ENCODE results near the gene GSTO1. TPM values are rescaled to one million over a fixed set of nuclear protein-coding genes. Genes with fewer than 3 reads are reported as not detected.

Gene GSTO1
- total and polyA plus RNA-seq, 2 of the 13 experiments (the other 11 are each of a cell fraction or from before 2014, with no cell fraction given) = 228 to 300 TPM

DNA sequence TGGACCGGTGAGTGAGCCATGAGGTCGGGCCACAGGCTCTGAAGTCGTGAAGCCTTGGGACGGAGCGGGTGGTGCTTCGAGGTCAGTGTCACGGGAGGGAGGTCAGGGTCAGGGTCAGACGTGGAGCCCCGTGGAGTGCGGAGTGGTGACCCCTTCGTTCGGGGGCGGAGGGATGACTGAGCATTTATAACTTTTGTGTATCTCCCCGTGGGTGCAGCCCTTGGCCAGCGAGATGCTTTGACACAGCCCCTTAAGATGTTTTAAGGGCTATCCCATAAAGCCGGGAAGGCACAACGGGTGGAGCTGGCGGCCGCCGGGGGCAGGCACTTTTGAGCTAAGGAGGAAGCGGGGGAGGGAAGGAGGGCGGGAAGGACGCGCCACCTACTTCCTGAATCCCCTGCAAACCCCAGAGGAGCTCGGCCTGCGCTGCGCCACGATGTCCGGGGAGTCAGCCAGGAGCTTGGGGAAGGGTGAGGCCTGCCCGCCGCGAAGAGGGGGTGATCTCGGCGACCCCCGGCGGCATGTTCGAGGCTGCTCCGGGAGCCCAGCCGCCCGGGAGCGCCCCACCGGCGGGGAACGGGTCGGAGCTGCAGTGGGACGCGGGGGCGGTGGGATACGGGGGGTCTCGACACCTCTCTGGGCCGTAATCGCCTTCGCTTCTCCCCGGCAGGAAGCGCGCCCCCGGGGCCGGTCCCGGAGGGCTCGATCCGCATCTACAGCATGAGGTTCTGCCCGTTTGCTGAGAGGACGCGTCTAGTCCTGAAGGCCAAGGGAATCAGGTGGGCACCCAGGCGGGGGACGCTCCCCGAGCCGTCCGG lies at the start of gene GSTO1 (continued):
- TF ChIP-seq, protein P1, sequence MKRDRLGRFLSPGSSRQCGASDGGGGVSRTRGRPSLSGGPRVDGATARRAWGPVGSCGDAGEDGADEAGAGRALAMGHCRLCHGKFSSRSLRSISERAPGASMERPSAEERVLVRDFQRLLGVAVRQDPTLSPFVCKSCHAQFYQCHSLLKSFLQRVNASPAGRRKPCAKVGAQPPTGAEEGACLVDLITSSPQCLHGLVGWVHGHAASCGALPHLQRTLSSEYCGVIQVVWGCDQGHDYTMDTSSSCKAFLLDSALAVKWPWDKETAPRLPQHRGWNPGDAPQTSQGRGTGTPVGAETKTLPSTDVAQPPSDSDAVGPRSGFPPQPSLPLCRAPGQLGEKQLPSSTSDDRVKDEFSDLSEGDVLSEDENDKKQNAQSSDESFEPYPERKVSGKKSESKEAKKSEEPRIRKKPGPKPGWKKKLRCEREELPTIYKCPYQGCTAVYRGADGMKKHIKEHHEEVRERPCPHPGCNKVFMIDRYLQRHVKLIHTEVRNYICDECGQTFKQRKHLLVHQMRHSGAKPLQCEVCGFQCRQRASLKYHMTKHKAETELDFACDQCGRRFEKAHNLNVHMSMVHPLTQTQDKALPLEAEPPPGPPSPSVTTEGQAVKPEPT (CRISPR knock-in tag; IDR thresholded peaks at IDR 0.05; ENCODE audit: low read depth) = peak; percentile 82; the same call in 1 of the 2 replicates
- TF ChIP-seq ZNF292 (CRISPR knock-in tag; IDR thresholded peaks at IDR 0.05; ENCODE audit: borderline replicate concordance, low read depth) (no peak), ZSCAN31 (CRISPR knock-in tag; IDR thresholded peaks at IDR 0.05; ENCODE audit: low read depth) (peak; percentile 31; the same call in 1 of the 2 replicates), TMF1 (CRISPR knock-in tag; IDR thresholded peaks at IDR 0.05; ENCODE audit: low read depth) (peak; percentile 79), ZSCAN25 (CRISPR knock-in tag; IDR thresholded peaks at IDR 0.05) (0 out of 2 replicates have a peak, but pooled peaks have one; percentile 12), MXD4 (CRISPR knock-in tag; IDR thresholded peaks at IDR 0.05) (0 out of 2 replicates have a peak, but pooled peaks have one; percentile 53), ZNF746 (CRISPR knock-in tag; IDR thresholded peaks at IDR 0.05) (peak; percentile 93), CENPT (CRISPR knock-in tag; IDR thresholded peaks at IDR 0.05; ENCODE audit: low read depth) (no peak), ZFP36 (IDR thresholded peaks at IDR 0.05; ENCODE audit: borderline replicate concordance, low read depth, low read length, partially characterized antibody) (no peak), MXI1 (IDR thresholded peaks at IDR 0.05; ENCODE audit: borderline replicate concordance, low read depth, low read length) (no peak), FOXA3 (CRISPR knock-in tag; IDR thresholded peaks at IDR 0.05) (peak; percentile 18; the same call in 1 of the 2 replicates), KDM5B (CRISPR knock-in tag; IDR thresholded peaks at IDR 0.05; ENCODE audit: borderline replicate concordance) (peak; percentile 86)
- TF ChIP-seq, protein P2, sequence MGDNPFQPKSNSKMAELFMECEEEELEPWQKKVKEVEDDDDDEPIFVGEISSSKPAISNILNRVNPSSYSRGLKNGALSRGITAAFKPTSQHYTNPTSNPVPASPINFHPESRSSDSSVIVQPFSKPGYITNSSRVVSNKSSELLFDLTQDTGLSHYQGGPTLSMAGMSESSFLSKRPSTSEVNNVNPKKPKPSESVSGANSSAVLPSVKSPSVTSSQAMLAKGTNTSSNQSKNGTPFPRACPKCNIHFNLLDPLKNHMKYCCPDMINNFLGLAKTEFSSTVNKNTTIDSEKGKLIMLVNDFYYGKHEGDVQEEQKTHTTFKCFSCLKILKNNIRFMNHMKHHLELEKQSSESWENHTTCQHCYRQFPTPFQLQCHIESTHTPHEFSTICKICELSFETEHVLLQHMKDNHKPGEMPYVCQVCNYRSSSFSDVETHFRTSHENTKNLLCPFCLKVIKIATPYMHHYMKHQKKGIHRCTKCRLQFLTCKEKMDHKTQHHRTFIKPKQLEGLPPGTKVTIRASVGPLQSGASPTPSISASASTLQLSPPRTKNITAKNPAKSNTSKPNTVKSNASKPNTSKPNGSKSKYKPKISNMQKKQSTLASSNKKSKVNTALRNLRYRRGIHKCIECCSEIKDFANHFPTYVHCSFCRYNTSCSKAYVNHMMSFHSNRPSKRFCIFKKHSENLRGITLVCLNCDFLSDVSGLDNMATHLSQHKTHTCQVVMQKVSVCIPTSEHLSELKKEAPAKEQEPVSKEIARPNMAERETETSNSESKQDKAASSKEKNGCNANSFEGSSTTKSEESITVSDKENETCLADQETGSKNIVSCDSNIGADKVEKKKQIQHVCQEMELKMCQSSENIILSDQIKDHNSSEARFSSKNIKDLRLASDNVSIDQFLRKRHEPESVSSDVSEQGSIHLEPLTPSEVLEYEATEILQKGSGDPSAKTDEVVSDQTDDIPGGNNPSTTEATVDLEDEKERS (CRISPR knock-in tag; IDR thresholded peaks at IDR 0.05) = 0 out of 2 replicates have a peak, but pooled peaks have one; percentile 17
- TF ChIP-seq, protein P3, sequence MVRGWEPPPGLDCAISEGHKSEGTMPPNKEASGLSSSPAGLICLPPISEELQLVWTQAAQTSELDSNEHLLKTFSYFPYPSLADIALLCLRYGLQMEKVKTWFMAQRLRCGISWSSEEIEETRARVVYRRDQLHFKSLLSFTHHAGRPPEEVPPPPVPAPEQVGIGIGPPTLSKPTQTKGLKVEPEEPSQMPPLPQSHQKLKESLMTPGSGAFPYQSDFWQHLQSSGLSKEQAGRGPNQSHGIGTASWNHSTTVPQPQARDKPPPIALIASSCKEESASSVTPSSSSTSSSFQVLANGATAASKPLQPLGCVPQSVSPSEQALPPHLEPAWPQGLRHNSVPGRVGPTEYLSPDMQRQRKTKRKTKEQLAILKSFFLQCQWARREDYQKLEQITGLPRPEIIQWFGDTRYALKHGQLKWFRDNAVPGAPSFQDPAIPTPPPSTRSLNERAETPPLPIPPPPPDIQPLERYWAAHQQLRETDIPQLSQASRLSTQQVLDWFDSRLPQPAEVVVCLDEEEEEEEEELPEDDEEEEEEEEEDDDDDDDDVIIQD (CRISPR knock-in tag; IDR thresholded peaks at IDR 0.05; ENCODE audit: low read depth) = 0 out of 2 replicates have a peak, but pooled peaks have one; percentile 8
- TF ChIP-seq, protein P4, sequence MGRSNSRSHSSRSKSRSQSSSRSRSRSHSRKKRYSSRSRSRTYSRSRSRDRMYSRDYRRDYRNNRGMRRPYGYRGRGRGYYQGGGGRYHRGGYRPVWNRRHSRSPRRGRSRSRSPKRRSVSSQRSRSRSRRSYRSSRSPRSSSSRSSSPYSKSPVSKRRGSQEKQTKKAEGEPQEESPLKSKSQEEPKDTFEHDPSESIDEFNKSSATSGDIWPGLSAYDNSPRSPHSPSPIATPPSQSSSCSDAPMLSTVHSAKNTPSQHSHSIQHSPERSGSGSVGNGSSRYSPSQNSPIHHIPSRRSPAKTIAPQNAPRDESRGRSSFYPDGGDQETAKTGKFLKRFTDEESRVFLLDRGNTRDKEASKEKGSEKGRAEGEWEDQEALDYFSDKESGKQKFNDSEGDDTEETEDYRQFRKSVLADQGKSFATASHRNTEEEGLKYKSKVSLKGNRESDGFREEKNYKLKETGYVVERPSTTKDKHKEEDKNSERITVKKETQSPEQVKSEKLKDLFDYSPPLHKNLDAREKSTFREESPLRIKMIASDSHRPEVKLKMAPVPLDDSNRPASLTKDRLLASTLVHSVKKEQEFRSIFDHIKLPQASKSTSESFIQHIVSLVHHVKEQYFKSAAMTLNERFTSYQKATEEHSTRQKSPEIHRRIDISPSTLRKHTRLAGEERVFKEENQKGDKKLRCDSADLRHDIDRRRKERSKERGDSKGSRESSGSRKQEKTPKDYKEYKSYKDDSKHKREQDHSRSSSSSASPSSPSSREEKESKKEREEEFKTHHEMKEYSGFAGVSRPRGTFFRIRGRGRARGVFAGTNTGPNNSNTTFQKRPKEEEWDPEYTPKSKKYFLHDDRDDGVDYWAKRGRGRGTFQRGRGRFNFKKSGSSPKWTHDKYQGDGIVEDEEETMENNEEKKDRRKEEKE (IDR thresholded peaks at IDR 0.05) = no peak
- TF ChIP-seq, protein P5, sequence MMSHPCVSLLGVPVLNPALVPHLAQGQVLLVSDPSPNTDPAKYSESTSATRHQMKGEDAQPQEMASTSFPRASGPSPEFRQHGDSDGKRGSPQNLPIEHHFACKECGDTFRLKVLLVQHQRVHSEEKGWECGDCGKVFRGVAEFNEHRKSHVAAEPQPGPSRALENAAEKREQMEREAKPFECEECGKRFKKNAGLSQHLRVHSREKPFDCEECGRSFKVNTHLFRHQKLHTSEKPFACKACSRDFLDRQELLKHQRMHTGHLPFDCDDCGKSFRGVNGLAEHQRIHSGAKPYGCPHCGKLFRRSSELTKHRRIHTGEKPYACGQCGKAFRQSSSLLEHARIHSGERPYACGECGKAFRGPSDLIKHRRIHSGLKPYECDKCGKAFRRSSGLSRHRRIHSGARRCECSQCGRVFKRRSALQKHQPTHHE (CRISPR knock-in tag; IDR thresholded peaks at IDR 0.05; ENCODE audit: borderline replicate concordance) = peak; percentile 27; the same call in 1 of the 2 replicates

All from HepG2 (cell line).